ENCODE measurements around the gene CACNA1S. TPM values are rescaled to one million over a fixed set of nuclear protein-coding genes. Genes with fewer than 3 reads are reported as not detected.

Gene CACNA1S
- polyA plus RNA-seq, 1 of the 3 experiments (the other 2 are of a cell fraction), result not detected

DNA sequence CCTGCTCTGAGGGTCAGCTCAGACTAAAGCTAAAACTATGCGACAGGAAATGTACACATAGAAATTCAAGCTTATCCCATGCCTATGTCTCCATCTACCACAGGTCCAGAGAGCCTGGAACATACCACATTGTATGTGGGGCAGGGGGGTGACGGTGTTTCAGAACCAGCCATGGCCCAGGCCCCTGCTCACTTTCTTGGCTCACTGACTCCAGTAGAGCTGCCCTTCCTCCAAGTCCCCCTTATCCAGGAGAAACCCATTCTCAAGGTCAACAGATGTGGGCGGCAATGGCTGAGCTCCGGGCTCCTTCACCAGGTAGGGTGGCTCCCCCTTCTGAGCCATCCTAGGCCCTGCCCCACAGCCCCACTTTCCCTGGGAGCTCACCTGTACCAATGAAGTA lies 21.0 kb downstream of the CACNA1S start:
- no peak overlapping the region for H3K9ac ChIP-seq
- H3K27me3 ChIP-seq (ENCODE audit: insufficient read depth), result peaks cover 13% of the 10 kb centered on the region; the same call in 1 of the 2 replicates
- 76% methylated on average over 2 of the region's 4 CpGs for WGBS (ENCODE audit: low lambda C conversion rate)

More for the DNA sequence above, 21.0 kb downstream of the CACNA1S start:
- no peak overlapping the region for H3K27ac ChIP-seq (ENCODE audit: low read depth in 2 of 2, low read length in 1 of 2)
- no peak for TF ChIP-seq FOXM1 (IDR thresholded peaks at IDR 0.05; ENCODE audit: low read depth)
- no peak for TF ChIP-seq JUND (IDR thresholded peaks at IDR 0.05)
- TF ChIP-seq FOXJ3 (CRISPR knock-in tag; IDR thresholded peaks at IDR 0.05), result no peak
- no peak for TF ChIP-seq EZH2phosphoT487 (IDR thresholded peaks at IDR 0.05; ENCODE audit: borderline replicate concordance, low read depth)
- no peak for TF ChIP-seq MXI1 (IDR thresholded peaks at IDR 0.05; ENCODE audit: low read depth, low read length)
- no peak for TF ChIP-seq RAD21 (IDR thresholded peaks at IDR 0.05; ENCODE audit: low read length)
- TF ChIP-seq, protein P1, sequence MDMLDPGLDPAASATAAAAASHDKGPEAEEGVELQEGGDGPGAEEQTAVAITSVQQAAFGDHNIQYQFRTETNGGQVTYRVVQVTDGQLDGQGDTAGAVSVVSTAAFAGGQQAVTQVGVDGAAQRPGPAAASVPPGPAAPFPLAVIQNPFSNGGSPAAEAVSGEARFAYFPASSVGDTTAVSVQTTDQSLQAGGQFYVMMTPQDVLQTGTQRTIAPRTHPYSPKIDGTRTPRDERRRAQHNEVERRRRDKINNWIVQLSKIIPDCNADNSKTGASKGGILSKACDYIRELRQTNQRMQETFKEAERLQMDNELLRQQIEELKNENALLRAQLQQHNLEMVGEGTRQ (IDR thresholded peaks at IDR 0.05; ENCODE audit: borderline replicate concordance, low read depth, low read length), result no peak
- TF ChIP-seq, protein P2, sequence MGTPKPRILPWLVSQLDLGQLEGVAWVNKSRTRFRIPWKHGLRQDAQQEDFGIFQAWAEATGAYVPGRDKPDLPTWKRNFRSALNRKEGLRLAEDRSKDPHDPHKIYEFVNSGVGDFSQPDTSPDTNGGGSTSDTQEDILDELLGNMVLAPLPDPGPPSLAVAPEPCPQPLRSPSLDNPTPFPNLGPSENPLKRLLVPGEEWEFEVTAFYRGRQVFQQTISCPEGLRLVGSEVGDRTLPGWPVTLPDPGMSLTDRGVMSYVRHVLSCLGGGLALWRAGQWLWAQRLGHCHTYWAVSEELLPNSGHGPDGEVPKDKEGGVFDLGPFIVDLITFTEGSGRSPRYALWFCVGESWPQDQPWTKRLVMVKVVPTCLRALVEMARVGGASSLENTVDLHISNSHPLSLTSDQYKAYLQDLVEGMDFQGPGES (IDR thresholded peaks at IDR 0.05; ENCODE audit: low read depth, low read length), result no peak
- TF ChIP-seq, protein P3, sequence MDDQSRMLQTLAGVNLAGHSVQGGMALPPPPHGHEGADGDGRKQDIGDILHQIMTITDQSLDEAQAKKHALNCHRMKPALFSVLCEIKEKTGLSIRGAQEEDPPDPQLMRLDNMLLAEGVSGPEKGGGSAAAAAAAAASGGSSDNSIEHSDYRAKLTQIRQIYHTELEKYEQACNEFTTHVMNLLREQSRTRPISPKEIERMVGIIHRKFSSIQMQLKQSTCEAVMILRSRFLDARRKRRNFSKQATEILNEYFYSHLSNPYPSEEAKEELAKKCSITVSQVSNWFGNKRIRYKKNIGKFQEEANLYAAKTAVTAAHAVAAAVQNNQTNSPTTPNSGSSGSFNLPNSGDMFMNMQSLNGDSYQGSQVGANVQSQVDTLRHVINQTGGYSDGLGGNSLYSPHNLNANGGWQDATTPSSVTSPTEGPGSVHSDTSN (IDR thresholded peaks at IDR 0.05), result no peak
- TF ChIP-seq, protein P4, sequence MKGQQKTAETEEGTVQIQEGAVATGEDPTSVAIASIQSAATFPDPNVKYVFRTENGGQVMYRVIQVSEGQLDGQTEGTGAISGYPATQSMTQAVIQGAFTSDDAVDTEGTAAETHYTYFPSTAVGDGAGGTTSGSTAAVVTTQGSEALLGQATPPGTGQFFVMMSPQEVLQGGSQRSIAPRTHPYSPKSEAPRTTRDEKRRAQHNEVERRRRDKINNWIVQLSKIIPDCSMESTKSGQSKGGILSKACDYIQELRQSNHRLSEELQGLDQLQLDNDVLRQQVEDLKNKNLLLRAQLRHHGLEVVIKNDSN (IDR thresholded peaks at IDR 0.05; ENCODE audit: borderline replicate concordance, low read depth), result no peak
- TF ChIP-seq RXRA (IDR thresholded peaks at IDR 0.05; ENCODE audit: borderline replicate concordance, low read depth), result no peak
- no peak for TF ChIP-seq TEAD4 (IDR thresholded peaks at IDR 0.05; ENCODE audit: borderline replicate concordance, insufficient read depth)
- TF ChIP-seq SIN3A (IDR thresholded peaks at IDR 0.05; ENCODE audit: borderline replicate concordance, low read depth, low read length), result no peak
- no peak for TF ChIP-seq MEF2A (IDR thresholded peaks at IDR 0.05; ENCODE audit: borderline replicate concordance, low read depth)
- no peak for TF ChIP-seq SMC3 (IDR thresholded peaks at IDR 0.05; ENCODE audit: low read depth, low read length)
- TF ChIP-seq NFIC (IDR thresholded peaks at IDR 0.05; ENCODE audit: borderline replicate concordance), result no peak
- TF ChIP-seq RFX5 (IDR thresholded peaks at IDR 0.05; ENCODE audit: low read length), result no peak
- TF ChIP-seq NRF1 (IDR thresholded peaks at IDR 0.05; ENCODE audit: low read depth, low read length), result no peak
- TF ChIP-seq, protein P5, sequence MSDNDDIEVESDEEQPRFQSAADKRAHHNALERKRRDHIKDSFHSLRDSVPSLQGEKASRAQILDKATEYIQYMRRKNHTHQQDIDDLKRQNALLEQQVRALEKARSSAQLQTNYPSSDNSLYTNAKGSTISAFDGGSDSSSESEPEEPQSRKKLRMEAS (IDR thresholded peaks at IDR 0.05; ENCODE audit: low read depth), result no peak
- no peak for TF ChIP-seq ELF1 (IDR thresholded peaks at IDR 0.05)
- no peaks in the 10 kb centered on the region for H4K20me1 ChIP-seq (ENCODE audit: insufficient read depth)
- H2AFZ ChIP-seq (ENCODE audit: low read depth), result no peak overlapping the region
- CTCF ChIA-PET, result interaction anchor here (1.0 kb wide), 1 partner anchor 23 kb away, joined by 3 read pairs; no protein-coding TSS in a partner anchor
- POLR2A ChIA-PET, result no interaction called here
- H3K4me1 ChIP-seq (ENCODE audit: control insufficient read depth in 1 of 2, insufficient read depth in 2 of 2, low read depth in 1 of 2, low read length in 1 of 2), result no peaks in the 10 kb centered on the region
- H3K4me3 ChIP-seq (ENCODE audit: low read depth in 2 of 2, low read length in 1 of 2), result no peak overlapping the region
- H3K4me2 ChIP-seq, result no peak overlapping the region
- H3F3A ChIP-seq (replicated peaks; ENCODE audit: insufficient read depth), result no peaks in the 10 kb centered on the region
- no peaks in the 10 kb centered on the region for H3K79me2 ChIP-seq (ENCODE audit: insufficient read depth)
- DNase-seq, result no peak
- H3K36me3 ChIP-seq (replicated peaks in 1 of 2; ENCODE audit: control insufficient read depth in 1 of 2, insufficient read depth in 2 of 2, low read length in 1 of 2), result no peaks in the 10 kb centered on the region
- H3K9me3 ChIP-seq, result no peaks in the 10 kb centered on the region
- no peaks in the 10 kb centered on the region for H3K9me2 ChIP-seq

Data from SK-N-SH (cell line).